ENCODE data around the gene FKBP11.

Gene FKBP11

GRCh38 chr12:48903982-48904411, 21.3 kb downstream of the FKBP11 start:
- peak overlapping the region; percentile 57 for H3K4me3 ChIP-seq (ENCODE audit: low read depth, low read length)
- H3K4me1 ChIP-seq (ENCODE audit: control insufficient read depth, insufficient read depth, low read length) = no peaks in the 10 kb centered on the region
- no peak overlapping the region for H3K9ac ChIP-seq (ENCODE audit: low read length)

DNA sequence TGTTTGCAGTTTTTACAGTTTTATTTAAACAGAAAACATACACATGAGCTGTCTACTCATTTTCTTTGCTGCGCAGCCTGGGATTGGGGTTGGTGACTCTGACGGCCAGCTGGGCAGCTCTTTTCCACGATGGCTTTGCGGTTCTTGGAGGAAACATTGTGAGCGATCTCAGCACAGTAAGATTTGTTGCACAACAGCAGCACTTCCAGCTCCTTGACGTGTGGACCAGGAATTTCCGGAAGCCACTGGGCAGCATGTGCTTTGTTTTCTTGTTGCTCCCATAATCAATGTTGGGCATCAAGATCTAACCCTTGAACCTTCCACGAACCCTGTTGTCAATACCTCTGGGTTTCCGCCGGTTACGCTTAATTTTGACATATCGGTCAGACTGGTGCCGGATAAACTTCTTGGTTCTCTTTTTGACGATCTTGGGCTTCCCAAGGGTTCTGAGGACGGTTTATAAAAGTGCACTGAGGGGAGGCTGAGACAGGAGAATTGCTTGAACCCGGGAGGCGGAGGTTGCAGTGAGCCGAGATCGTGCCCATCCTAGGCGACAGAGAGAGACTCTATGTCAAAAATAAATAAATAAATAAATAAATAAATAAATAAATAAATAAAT, 21.8 kb downstream of the FKBP11 start:
- Histone ChIP-seq H3K27ac (ENCODE audit: low read depth, low read length) (no peak overlapping the region), H3K9ac (ENCODE audit: low read length) (no peak overlapping the region), H3K4me3 (ENCODE audit: low read depth, low read length) (no peak overlapping the region), H3K4me1 (ENCODE audit: control insufficient read depth, insufficient read depth, low read length) (no peaks in the 10 kb centered on the region), H3K27me3 (ENCODE audit: control insufficient read depth, insufficient read depth, low read length) (no peaks in the 10 kb centered on the region), H3K36me3 (ENCODE audit: control insufficient read depth, insufficient read depth, low read length) (no peaks in the 10 kb centered on the region), H3K9me3 (ENCODE audit: control insufficient read depth, insufficient read depth, low read depth, low read length) (no peaks in the 10 kb centered on the region)

More at GRCh38 chr12:48903982-48904411, 21.3 kb downstream of the FKBP11 start:
- no peaks in the 10 kb centered on the region for H3K9me3 ChIP-seq (ENCODE audit: control insufficient read depth, insufficient read depth, low read depth, low read length)
- H3K36me3 ChIP-seq (ENCODE audit: control insufficient read depth, insufficient read depth, low read length) = no peaks in the 10 kb centered on the region
- no peak overlapping the region for H3K27ac ChIP-seq (ENCODE audit: low read depth, low read length)
- no peaks in the 10 kb centered on the region for H3K27me3 ChIP-seq (ENCODE audit: control insufficient read depth, insufficient read depth, low read length)

- Histone ChIP-seq H3K27me3 (ENCODE audit: control insufficient read depth, insufficient read depth, low read length) (no peaks in the 10 kb centered on the region), H3K4me1 (ENCODE audit: control insufficient read depth, insufficient read depth, low read length) (no peaks in the 10 kb centered on the region), H3K36me3 (ENCODE audit: control insufficient read depth, insufficient read depth, low read length) (no peaks in the 10 kb centered on the region), H3K4me3 (ENCODE audit: low read depth, low read length) (no peak overlapping the region), H3K27ac (ENCODE audit: low read depth, low read length) (no peak overlapping the region), H3K9ac (ENCODE audit: low read length) (no peak overlapping the region), H3K9me3 (ENCODE audit: control insufficient read depth, insufficient read depth, low read depth, low read length) (no peaks in the 10 kb centered on the region)
Measured at GRCh38 chr12:48901278-48901677, 24.0 kb downstream of the FKBP11 start.

DNA sequence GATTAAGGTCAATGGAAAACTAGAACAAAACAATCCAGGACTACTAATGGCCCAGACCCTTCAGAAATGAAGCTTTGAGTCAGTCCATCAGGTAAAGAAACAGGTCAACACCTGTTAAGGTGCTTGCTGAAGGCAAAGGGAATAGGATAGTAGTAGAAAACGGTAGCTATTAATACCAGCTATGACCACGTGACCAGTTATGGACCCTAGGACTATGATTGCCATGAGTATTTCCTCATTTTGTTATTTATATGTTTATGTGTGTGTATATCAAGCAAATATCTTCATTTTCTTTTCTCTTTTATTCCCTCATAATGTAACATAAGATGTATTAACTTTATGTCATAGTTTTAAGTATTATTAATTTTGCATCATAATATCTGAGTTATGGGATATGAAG, 25.6 kb downstream of the FKBP11 start:
- no peaks in the 10 kb centered on the region for H3K4me1 ChIP-seq (ENCODE audit: control insufficient read depth, insufficient read depth, low read length)
- no peak overlapping the region for H3K9ac ChIP-seq (ENCODE audit: low read length)
- no peak overlapping the region for H3K4me3 ChIP-seq (ENCODE audit: low read depth, low read length)
- H3K27me3 ChIP-seq (ENCODE audit: control insufficient read depth, insufficient read depth, low read length) = no peaks in the 10 kb centered on the region
- H3K36me3 ChIP-seq (ENCODE audit: control insufficient read depth, insufficient read depth, low read length) = no peaks in the 10 kb centered on the region
- H3K9me3 ChIP-seq (ENCODE audit: control insufficient read depth, insufficient read depth, low read depth, low read length) = no peaks in the 10 kb centered on the region
- no peak overlapping the region for H3K27ac ChIP-seq (ENCODE audit: low read depth, low read length)

DNA sequence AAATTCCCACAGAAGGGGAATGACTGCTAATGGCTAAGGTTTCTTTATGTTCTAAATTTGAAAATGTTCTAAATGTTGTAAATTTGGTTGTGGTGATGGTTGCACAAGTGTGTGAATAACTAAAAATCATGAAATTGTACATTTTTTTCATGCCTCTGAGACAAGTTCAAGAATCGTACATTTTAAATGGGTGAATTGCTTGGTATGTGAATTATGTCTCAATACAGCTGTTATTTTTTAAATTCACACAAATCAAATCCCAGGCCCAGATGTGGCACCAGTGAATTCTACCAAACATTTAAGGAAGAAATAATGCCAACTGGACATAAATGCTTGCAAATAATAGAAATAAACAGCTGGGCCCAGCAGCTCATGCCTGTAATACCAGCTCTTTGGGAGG, 31.0 kb downstream of the FKBP11 start:
- H3K27me3 ChIP-seq (ENCODE audit: control insufficient read depth, insufficient read depth, low read length) = peaks cover 12% of the 10 kb centered on the region
- no peak overlapping the region for H3K4me3 ChIP-seq (ENCODE audit: low read depth, low read length)
- H3K4me1 ChIP-seq (ENCODE audit: control insufficient read depth, insufficient read depth, low read length) = no peaks in the 10 kb centered on the region
- no peak overlapping the region for H3K27ac ChIP-seq (ENCODE audit: low read depth, low read length)
- no peaks in the 10 kb centered on the region for H3K9me3 ChIP-seq (ENCODE audit: control insufficient read depth, insufficient read depth, low read depth, low read length)
- H3K9ac ChIP-seq (ENCODE audit: low read length) = no peak overlapping the region
- H3K36me3 ChIP-seq (ENCODE audit: control insufficient read depth, insufficient read depth, low read length) = no peaks in the 10 kb centered on the region

DNA sequence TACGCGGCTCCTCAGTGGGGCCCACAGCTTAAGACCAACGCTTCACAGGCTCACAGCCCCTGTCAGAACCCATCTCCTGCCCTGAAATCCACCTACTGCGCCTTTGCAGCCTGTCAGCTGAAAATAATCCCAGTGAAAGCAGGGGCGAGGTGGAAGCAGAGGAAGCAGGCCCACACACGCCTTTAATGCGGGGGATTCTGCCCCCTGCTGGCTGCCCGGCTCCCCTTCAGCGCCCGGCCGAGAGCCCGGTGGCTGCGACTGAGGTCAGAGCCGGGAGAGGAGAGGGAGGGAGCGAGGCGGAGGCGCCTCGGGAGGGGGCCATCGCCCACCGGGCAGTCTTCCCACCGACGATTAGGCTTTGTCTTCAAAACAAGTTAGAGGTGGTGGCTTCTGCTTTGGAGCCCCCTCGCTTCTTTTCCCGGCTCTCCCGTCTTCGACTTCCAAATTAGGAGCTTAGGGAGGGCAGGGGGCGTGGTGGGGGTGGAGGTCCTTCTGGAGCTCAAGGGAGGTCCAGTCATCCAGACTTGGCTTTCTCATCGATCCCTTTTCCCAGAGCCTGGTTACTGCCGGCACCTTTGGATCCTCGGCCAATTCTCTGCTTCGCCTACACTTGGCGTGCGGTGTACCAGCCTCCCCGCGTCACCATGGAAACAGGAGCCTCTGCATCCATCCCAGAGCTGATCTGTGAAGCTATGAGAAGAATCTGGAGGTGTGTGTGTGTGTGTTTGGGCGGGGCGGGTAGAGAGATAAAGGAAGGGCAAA, 34.5 kb downstream of the FKBP11 start:
- Histone ChIP-seq H3K36me3 (ENCODE audit: control insufficient read depth, insufficient read depth, low read length) (no peaks in the 10 kb centered on the region), H3K9ac (ENCODE audit: low read length) (no peak overlapping the region), H3K4me3 (ENCODE audit: low read depth, low read length) (peak overlapping the region; percentile 65), H3K9me3 (ENCODE audit: control insufficient read depth, insufficient read depth, low read depth, low read length) (no peaks in the 10 kb centered on the region), H3K27me3 (ENCODE audit: control insufficient read depth, insufficient read depth, low read length) (peaks cover 12% of the 10 kb centered on the region), H3K4me1 (ENCODE audit: control insufficient read depth, insufficient read depth, low read length) (no peaks in the 10 kb centered on the region), H3K27ac (ENCODE audit: low read depth, low read length) (no peak overlapping the region)

- no peaks in the 10 kb centered on the region for H3K4me1 ChIP-seq (ENCODE audit: control insufficient read depth, insufficient read depth, low read length)
- no peaks in the 10 kb centered on the region for H3K36me3 ChIP-seq (ENCODE audit: control insufficient read depth, insufficient read depth, low read length)
- H3K9ac ChIP-seq (ENCODE audit: low read length) = no peak overlapping the region
- no peak overlapping the region for H3K27ac ChIP-seq (ENCODE audit: low read depth, low read length)
- H3K4me3 ChIP-seq (ENCODE audit: low read depth, low read length) = no peak overlapping the region
- H3K9me3 ChIP-seq (ENCODE audit: control insufficient read depth, insufficient read depth, low read depth, low read length) = no peaks in the 10 kb centered on the region
- H3K27me3 ChIP-seq (ENCODE audit: control insufficient read depth, insufficient read depth, low read length) = peaks cover 12% of the 10 kb centered on the region
Measured at GRCh38 chr12:48889679-48890078, 35.6 kb downstream of the FKBP11 start.

- no peaks in the 10 kb centered on the region for H3K36me3 ChIP-seq (ENCODE audit: control insufficient read depth, insufficient read depth, low read length)
- H3K4me1 ChIP-seq (ENCODE audit: control insufficient read depth, insufficient read depth, low read length) = peaks cover 30% of the 10 kb centered on the region
- peak overlapping the region; percentile 63 for H3K9ac ChIP-seq (ENCODE audit: low read length)
- H3K27me3 ChIP-seq (ENCODE audit: control insufficient read depth, insufficient read depth, low read length) = 0 out of 2 replicates have a peak, but pooled peaks cover 3% of the 10 kb centered on the region
- peak overlapping the region; percentile 8; the same call in 1 of the 2 replicates for H3K4me3 ChIP-seq (ENCODE audit: low read depth, low read length)
- H3K27ac ChIP-seq (ENCODE audit: low read depth, low read length) = peak overlapping the region; percentile 21; the same call in 1 of the 2 replicates
- no peaks in the 10 kb centered on the region for H3K9me3 ChIP-seq (ENCODE audit: control insufficient read depth, insufficient read depth, low read depth, low read length)
Measured at GRCh38 chr12:48883305-48884161, 41.8 kb downstream of the FKBP11 start.

- 0 out of 2 replicates have a peak, but pooled peaks cover 3% of the 10 kb centered on the region for H3K27me3 ChIP-seq (ENCODE audit: control insufficient read depth, insufficient read depth, low read length)
- H3K27ac ChIP-seq (ENCODE audit: low read depth, low read length) = no peak overlapping the region
- 0 out of 2 replicates have a peak overlapping the region, but pooled peaks have one; percentile 8 for H3K4me3 ChIP-seq (ENCODE audit: low read depth, low read length)
- peaks cover 30% of the 10 kb centered on the region for H3K4me1 ChIP-seq (ENCODE audit: control insufficient read depth, insufficient read depth, low read length)
- H3K9ac ChIP-seq (ENCODE audit: low read length) = no peak overlapping the region
- no peaks in the 10 kb centered on the region for H3K36me3 ChIP-seq (ENCODE audit: control insufficient read depth, insufficient read depth, low read length)
- H3K9me3 ChIP-seq (ENCODE audit: control insufficient read depth, insufficient read depth, low read depth, low read length) = no peaks in the 10 kb centered on the region
Measured at GRCh38 chr12:48882972-48883304, 42.4 kb downstream of the FKBP11 start.

DNA sequence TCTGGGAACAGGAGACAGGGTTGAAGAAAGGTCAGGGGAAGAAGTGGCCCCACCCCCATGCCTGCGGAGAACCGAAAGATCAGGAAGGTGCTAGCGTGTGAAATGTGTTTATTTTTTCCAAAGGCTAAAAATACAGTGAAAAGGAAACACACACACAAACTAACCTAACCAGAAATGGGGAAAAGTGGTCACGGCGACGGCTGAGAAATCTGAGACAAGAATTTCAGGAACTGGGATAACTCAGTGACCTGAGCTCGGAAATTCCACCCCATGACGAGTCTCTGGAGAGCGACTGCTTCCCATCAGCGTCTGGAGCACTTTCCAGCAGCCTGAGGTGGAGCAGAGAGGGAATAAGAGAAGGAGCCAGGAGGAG, 43.0 kb downstream of the FKBP11 start:
- Histone ChIP-seq H3K4me3 (ENCODE audit: low read depth, low read length) (peak overlapping the region; percentile 54), H3K27me3 (ENCODE audit: control insufficient read depth, insufficient read depth, low read length) (0 out of 2 replicates have a peak, but pooled peaks cover 3% of the 10 kb centered on the region), H3K9me3 (ENCODE audit: control insufficient read depth, insufficient read depth, low read depth, low read length) (no peaks in the 10 kb centered on the region), H3K4me1 (ENCODE audit: control insufficient read depth, insufficient read depth, low read length) (peaks cover 30% of the 10 kb centered on the region), H3K27ac (ENCODE audit: low read depth, low read length) (no peak overlapping the region), H3K36me3 (ENCODE audit: control insufficient read depth, insufficient read depth, low read length) (no peaks in the 10 kb centered on the region), H3K9ac (ENCODE audit: low read length) (no peak overlapping the region)

Measured in HUES6 (cell line).